GM10248 (cell line): ENCODE results near the gene IRF2BPL.

Experiments
- CTCF ChIA-PET: fragments of 300-600 bp; sonication (Branson Sonifier 250); formaldehyde crosslinking; extraction: SDS; loops from one replicate; lab custom pipeline; 2021; ENCODE audit warnings: antibody characterized with exemption; lab: Yijun Ruan, JAX
- POLR2A ChIA-PET: fragments of 350-650 bp; sonication (Branson Sonifier 250); formaldehyde crosslinking; extraction: SDS; loops from one replicate; lab custom pipeline; 2020; ENCODE audit warnings: antibody characterized with exemption; lab: Yijun Ruan, JAX
- DNase-seq: peaks from one replicate; pipeline ENCODE4 v3.0.0; 2012; ENCODE audit errors: extremely low spot score
- CTCF ChIP-seq: IDR thresholded peaks from 2 replicates; pipeline ENCODE4 v1.5.1; 2012; ENCODE audit warnings: mild to moderate bottlenecking, low read depth; ENCODE audit errors: extremely low read depth, missing control alignments, control extremely low read depth

The IRF2BPL gene

GRCh38 chr14:77008541-77008940 lies 20.0 kb downstream of the IRF2BPL start:
- TF ChIP-seq CTCF = no peak
- ChIA-PET CTCF (interaction anchor here (0.7 to 1.6 kb wide), 10 partner anchors 8 to 116 kb away, joined by 3 to 7 read pairs (median 3); no protein-coding TSS in a partner anchor), POLR2A (no interaction called here)
- DNase-seq = no peak

- TF ChIP-seq CTCF = no peak
- POLR2A ChIA-PET = no interaction called here
- CTCF ChIA-PET = interaction anchor here (1.0 to 1.6 kb wide), 5 partner anchors 10 to 116 kb away, joined by 3 to 7 read pairs (median 4); no protein-coding TSS in a partner anchor
- DNase-seq = no peak
These were observed 20.5 kb downstream of the IRF2BPL start for GRCh38 chr14:77007975-77008421.

DNA sequence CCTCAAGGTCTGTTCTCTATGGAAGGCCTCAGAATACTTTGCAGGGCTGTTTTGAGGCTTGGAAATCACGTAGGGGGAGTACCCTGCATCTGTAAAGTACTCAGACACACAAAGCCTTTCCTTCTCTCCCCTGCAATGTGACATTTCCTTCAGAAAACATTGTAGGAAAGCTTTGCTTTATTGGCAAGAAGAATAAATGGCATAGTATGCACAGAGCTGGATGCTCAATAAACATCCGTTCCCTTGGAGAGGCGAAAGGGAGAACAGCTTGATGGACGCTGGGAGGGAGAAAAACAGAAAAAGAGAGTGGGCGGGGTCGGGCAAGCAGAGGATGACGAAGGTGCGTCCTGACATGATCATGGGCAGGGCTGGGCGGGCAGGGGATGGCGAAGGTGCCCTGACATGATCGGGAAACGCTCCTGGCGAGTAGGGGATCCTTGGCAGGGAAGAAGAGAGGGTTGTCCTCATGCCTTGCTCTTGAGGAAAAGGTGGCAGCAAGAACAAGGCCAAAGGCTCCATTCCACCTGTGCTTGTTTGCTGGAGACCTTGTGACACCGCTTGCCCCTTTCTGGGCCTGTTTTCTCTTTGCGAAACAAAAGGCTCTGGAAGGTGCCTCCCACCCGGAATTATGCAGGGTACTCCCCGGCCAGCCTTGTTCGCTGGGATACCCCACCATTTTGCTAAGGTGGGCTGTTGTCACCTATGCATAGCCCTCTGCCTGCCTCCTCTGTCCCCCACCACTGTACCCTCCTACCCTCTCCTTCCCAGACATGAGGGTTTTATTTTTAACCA lies 21.1 kb downstream of the IRF2BPL start:
- no peak for DNase-seq
- CTCF ChIA-PET = interaction anchor here (1.3 kb wide), 1 partner anchor 46 kb away, joined by 3 read pairs; no protein-coding TSS in a partner anchor
- POLR2A ChIA-PET = no interaction called here
- no peak for TF ChIP-seq CTCF

- CTCF ChIA-PET = interaction anchor here (1.1 to 1.3 kb wide), 2 partner anchors 10 to 48 kb away, joined by 3 read pairs; no protein-coding TSS in a partner anchor
- no peak for TF ChIP-seq CTCF
- DNase-seq = no peak
- POLR2A ChIA-PET = interaction anchor here (0.6 kb wide), 1 partner anchor 16 kb away, joined by 3 read pairs; no protein-coding TSS in a partner anchor
These were observed 22.4 kb downstream of the IRF2BPL start for GRCh38 chr14:77006132-77006531.

- no peak for TF ChIP-seq CTCF
- POLR2A ChIA-PET = no interaction called here
- CTCF ChIA-PET = interaction anchor here (1.1 kb wide), 1 partner anchor 9 kb away, joined by 3 read pairs; no protein-coding TSS in a partner anchor
- DNase-seq = no peak
These were observed 22.9 kb downstream of the IRF2BPL start for GRCh38 chr14:77005559-77005958.

DNA sequence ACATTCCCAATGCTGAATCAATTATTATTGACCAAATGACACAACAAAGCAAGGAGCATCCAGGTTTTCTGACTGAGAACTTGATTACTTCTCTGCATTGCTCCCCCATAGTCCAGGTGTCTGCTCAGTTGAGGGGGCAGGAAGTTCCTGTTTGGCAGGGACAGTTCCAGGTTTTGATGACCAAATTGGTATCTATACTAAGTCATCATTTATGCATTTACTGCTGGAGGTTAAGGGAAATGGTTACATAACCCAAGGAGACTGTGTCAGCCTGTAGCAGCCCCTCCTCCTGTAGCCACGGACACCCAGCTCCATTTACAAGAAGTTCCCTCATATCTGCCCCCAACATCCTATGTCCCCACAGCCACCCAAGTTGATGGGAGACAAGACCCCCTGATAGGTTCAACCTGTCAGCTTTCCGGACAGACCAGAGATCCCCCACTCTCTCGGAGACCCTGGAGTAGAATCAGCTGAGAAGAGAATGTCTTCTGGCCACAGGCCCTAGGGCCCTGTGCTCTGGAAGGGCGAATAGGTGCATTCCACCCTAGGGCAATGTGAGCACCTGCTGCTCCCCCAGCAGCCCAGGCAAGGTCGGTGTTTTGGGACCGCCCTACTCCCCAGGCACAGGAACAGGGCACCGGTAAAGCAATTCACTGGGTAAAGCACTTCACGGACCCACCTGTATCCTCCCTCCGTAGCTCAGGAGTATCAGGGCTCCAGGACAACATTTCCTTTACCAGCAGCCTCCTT lies 23.6 kb downstream of the IRF2BPL start:
- POLR2A ChIA-PET = no interaction called here
- no peak for TF ChIP-seq CTCF
- no peak for DNase-seq
- CTCF ChIA-PET = interaction anchor here (0.6 to 0.7 kb wide), 2 partner anchors 10 to 35 kb away, joined by 3 to 4 read pairs; no protein-coding TSS in a partner anchor
